Stimulated activated CD4-positive, alpha-beta T cell treated with anti-CD3 and anti-CD28 coated beads, Interleukin-4, amount 100 ng/mL, for 48 hours (primary cell): Measurements from ENCODE around the gene ACHE.

Experiments
- DNase-seq, 2 donors: peaks; one replicate each; pipeline ENCODE4 v3.0.0-alpha.2; 2020; ENCODE audit warnings: low read depth in 2 of 2

Gene ACHE

DNA sequence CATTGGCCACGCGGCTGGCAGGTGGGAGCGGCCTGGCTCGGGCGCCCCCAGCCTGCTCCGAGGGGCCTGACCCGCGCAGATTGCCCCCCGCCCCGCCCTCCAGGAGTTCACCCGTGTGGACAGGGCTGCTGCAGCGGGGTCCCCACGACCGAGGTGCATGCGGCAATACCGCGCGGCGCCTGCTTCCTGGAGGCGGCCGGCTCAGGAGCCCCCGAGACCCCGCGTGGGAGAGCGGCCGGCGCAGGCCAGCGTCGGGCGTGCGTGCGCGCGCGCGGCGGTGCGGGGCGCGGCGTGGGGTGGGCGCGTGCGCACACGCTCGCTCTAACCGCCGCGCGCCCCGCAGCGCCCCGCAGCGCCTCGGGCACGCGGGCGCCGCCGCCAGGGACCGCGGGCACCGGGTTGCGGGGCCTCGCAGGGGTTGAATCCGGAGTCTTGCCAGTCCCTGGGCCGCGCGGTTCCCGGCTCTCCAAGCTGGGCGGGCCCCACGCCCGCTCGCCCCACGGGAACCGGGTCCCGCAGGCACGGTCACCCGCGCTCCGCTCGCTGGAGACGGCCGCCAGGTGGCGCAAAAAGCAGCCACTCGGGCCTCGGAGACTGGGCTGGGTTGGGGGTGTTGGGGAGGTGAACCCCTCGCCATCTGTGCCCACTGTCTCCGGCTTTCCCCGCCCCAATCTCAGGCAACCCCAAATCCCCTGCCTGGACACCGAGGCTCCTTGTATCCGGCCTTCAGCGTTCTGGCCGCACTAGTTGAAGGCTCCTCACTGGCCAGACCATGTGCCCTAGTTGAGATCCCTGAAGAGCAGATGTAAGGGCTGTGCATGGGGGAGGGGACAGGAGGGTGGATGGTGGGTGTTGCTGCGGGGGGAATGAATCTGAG lies 1.3 kb upstream of the ACHE start:
- peak in 1 of 2 donors; percentile 63 for DNase-seq

DNA sequence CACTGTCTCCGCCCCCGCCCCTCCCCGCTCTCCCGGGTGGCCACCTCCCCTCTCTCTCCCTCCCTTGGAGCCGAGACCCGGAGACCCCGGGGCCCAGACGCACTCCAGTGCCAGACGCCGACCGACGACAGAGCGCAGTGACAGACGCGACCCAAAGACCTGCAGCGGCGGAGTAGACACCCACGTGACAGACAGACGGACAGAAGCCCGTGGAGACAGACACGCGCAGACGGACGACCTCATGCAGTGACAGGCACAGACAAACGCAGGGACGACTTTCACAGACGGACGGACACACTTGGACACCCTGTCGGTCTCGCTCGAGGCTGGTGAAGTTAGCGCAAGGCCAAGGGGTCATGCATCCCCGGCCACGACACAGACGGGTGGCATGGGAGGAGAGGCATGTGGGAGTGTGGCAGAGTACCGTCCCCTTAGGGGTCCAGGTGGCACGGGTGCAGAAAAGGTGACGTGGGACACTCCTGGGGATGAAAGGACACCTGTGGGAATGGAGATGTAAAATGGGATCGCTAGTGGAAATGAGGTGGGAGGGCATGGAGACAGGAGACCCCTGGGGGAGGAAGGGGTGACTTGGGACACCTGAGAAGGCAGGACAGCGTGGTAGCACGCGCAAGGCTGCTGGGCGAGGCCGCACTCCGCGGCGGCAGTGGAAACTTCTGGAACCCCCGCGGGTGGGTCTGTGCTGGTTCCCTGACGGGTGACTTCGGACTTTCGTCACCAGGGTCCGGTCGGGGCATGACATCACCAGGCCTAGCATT lies 456 bp upstream of the ACHE start:
- no peak for DNase-seq

DNA sequence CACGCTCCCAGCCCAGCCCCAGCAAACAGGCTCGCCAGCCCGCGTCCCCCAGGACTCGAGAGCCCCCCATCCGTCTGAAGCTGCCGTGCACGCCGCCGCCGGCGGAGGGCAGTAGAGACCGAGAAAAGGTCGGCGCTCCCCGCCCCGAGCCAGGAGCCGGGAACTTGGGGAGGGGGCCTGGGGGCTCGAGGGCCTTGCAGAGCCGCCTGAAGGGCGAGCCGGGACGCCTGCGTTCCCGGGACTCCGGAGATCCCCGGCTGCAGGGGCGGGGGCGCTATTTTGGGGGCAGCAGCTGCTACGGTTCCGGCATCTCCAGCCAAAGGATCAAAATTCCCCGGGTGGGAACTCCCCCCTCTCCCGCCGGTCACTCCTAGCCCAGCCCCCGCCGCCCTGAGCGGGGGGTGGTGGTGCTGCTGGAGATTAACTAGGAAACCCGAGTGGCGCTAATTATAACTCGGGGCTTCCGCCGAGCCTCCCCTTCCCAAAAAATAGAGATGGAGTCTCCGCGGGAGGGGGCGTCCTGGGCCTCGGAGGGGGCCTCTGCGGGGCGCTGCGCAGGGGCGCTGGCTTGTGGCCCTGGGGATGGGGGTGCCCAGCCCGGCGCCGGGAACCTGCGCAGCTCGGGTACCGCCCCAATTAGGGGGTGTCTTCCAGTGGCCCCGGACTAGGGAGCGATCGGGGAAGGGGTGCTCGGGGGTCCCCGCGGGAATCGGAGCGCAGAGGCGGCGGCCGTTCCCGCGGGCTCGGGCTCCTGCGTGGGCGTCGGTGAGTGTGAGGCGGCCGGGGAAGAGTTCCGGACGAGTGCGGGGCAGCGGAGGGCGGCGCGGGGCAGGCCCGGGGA lies 608 bp downstream of the ACHE start:
- DNase-seq = peak in 1 of 2 donors; percentile 51

DNA sequence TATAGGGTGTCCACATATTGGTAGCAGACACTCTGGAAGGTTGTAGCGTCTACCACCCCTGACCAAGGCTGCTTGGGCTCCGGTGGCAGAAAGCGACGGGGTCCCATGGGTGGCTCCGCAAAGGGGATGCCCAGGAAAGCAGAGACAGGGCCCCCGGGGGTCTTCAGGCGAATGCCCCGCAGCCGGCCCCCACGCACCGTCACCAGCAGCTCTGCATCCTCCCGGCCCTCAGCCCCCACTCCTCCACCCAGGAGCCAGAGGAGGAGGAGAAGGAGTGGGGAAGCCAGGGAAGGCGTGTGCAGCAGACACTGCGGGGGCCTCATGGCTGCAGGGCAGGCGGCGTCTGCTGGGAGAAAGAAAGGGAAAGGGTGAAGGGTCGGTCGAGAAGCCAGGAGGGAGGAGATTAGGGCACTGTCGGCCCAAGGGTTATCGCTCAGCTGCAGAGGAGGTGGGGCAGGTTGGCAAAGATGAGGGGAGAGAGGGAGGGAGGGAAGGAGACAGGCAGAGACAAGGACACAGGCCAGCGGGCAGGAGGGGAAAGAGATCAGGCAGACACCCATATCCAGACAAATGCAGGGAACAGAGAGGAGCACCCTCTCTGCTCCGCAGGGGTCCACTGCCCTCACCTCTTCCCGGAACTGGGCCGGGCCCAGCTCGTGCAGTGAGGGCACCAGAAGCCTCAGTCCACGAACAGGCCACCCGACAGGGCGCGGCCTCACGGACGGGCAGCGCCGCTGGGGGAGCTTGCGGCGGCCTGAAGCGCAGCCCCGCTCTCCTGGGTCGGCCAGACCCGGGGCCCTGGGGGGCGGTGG lies 1.6 kb downstream of the ACHE start:
- DNase-seq = no peak

DNA sequence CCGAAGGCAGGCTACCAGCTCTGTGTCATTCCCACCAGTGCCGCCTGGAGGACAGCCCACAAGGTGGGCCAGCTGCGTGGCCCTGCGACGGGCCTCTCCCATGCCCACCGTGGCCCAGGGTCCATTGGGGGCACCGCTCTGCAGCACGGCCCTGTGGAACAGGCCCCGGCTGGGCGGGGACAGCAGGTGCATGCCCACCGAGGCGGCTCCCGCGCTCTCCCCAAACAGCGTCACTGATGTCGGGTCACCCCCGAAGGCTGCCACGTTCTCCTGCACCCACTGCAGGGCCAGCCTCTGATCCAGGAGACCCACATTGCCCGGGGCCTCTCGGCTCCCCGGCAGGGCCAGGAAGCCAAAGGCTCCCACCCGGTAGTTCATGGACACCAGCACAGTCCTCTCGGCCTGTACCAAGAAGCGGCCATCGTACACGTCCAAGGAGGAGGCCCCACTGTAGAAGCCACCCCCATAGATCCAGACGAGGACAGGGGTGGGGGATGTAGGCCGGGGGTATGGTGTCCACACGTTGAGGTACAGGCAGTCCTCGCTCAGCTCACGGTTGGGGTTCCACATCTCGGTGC lies 2.3 kb downstream of the ACHE start:
- no peak for DNase-seq

DNA sequence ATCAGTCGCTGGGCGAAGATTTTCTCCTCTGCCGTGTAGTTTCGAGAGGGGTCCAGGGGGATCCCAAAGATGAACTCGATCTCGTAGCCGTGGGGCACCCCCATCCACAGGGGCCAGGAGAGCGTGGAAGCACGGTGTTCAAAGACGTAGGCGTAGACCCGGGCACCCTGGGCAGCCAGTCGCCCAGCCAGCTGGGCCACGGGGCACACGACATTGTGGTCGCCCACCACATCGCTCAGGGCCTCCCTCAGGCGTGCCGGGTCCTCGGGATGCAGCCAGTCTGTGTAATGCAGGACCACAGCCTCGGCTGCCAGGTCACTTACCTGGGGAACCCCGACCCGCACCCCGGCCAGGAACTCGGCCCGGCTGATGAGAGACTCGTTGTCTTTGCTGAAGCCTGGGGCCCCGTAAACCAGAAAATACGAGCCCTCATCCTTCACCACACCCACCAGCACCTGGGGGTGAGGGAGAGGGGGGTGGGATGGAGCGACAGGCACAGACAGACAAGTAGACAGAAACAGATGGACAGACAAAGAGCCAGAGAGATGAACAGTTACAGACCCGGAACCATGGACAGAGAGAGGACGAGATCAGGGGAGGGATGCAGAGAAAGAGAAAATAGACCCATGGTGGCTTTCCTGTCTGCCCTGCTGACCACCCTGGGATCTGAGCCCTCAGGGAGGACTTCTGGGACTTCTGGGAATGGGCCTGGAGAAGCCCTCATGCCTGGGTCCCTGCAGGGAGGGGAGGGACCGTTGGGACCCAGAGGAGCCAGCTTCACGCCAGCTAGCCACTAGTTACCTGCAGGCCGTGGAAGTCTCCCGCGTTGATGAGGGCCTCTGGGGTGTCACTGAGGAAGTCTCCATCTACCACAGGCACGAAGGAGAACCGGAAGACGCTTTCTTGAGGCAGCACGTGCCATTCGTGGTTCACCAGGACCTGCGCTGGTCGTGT lies 3.0 kb downstream of the ACHE start:
- no peak for DNase-seq

DNA sequence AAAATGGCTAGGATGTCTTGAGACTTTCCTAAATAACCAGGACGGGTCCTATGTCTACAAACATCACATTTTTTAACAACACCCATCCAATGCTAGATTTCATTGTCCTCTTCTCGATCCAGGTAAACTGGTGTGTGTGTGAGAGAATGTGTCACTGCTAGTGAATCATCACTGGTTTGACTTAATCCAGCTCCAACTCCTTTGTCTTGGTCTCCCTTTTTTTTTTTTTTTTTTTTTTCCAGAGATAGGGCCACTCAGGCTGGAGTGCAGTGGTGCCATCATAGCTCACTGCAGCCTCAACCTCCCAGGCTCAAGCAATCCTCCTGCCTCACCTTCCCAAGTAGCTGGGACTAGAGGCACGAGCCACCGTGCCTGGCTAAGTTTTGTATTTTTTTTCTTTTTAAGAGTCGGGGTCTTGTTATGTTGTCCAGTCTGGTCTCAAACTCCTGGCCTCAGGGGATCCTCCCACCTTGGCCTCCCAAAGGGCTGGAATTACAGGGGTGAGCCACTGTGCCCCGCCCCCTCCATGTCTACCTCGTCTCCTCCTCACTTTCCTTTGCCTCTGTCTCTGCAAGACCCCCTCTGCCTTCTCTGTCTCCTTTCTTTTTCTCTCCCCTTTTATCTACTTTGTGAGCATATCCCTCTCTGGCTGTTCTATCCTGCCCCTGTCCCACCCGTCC lies 4.0 kb downstream of the ACHE start:
- no peak for DNase-seq

DNA sequence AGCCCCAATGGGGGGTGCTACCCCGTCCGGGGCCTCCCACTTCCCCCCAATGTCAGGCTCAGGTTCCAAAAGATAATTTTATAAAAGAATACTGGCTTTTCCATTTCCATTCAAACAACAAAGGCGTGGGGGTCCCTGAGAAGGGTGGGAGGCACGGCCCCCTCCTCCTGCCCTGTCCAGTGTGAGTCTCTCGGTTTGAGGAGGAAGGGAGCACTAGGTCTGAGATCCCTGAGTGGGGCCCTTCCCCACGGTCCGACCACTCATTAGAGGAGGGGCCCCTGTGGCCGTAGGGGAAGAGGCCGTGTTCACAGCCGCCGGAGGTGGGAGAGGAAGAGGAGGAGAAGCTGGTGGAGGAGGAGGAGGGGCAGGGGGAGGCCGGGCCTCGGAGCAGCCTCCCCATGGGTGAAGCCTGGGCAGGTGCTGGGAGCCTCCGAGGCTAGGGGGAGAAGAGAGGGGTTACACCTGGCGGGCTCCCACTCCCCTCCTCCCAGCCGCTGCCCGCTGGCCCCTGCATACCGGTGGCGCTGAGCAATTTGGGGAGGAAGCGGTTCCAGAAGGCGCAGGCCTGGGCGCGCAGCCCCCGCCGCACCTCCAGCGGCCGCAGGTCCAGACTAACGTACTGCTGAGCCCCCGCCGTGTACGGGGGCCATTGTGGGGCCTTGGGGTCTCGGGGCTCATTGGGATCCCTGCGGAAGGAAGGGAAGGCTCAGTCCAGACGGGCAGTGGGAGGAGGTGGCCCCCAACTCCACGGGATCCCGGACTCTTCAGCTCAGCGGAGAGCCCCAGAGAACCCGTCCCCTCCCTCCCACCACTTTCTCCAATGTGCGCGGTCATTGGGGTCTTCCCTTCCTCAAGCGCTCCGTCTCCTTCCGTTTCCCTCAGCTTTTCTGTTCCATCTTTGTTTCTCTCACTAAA lies 4.8 kb downstream of the ACHE start:
- DNase-seq = no peak

DNA sequence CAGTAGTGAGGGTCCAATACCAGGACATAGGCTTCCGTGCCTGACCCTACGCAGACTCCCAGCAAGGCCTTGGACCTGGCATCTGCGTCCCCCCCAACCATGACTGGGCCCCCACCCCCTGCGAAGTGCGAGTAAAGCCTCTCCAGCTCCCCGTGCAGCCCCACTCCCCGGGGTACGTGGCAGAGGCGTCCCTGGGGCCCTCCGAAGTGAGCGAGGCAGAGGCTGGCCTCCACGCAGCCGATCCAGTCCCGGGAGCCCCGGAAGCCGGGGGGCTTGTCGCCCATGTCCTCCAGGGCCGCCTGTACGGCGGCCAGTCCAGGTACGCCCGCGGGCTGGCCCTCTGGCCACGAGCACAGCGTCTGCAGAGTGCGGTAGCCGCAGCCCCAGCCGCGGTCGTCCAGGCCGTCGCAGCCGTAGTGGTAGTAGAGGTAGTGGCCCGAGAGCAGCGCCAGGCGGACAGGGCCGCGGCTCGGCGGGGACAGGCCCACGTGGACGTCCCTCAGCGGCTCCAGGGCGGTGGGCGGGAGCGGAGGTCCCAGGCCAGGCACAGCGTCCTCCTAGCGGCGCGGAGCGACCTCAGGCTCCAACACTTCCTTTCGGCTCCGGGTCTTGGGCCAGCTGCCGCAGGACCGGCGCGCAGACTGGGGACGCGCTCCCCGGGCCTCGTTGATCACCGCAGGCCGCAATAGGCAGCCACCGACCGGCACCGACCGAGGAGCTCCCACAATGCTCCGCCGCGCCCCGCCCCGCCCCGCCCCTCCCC lies 6.5 kb downstream of the ACHE start, which contains the start of gene UFSP1:
TSS of gene UFSP1 (minus strand) at position 728 of the 763 bp plus-strand sequence. CDS start at position 284, 444 bp downstream.
- no peak for DNase-seq

DNA sequence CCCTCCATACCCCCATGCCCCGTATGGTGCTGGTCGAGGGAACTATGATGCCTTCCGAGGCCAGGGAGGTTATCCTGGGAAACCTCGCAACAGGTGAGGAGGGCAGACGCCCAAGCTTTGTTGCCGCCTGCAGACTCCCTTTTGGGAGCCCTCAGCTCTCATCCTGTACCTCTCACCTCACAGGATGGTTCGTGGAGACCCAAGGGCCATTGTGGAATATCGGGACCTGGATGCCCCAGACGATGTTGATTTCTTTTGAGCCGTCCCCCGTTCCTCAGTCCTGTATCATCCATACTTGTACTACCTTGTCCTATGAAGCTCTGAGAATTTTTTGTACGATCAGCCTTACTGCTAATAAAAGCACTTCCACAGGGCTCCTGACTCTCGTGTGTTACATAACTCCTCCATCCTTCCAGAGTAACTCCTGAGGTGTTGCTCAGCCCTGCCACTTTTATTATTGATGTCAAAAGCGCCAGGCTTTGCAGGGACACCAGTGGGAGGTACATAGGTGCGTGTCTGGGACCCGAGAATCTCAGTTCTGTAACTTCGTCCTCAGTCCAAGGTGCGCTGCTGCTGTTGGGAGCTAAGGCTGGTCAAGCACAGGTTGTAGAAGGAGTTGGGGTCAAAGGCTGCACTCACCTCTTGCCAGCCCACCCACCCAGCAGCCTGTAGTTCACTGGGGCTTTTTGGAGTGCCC lies 7.2 kb downstream of the ACHE start:
- no peak for DNase-seq

DNA sequence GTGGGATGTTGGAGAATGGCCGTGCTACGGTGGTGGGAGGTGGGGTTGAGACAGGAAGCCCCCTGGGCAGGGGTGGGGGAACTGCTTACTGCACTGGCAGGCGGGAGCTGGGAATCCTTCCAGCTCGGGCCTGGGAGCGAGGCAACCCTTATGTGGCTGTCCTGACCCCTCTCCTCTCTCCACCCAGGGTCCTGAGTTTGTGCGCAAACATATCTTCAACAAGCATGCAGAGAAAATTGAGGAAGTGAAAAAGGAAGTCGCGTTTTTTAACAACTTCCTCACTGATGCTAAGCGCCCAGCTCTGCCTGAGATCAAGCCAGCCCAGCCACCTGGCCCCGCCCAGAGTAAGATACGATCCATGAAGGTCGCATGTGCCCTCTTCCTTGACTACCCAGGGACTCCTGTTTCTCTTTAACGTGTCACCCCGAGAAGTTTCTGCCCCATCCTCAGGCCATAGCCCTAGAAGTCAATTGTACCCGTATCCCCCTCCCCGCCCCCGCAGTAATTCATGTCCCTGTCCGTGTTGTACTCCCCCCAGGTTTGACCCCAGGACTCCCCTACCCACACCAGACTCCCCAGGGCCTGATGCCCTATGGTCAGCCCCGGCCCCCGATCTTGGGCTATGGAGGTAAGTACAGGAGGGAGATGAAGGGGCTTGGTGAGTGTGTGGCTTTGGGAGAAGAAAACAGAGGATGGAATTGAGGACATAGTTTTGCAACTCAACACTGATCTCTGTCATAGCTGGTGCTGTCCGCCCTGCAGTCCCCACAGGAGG lies 8.0 kb downstream of the ACHE start:
- no peak for DNase-seq

DNA sequence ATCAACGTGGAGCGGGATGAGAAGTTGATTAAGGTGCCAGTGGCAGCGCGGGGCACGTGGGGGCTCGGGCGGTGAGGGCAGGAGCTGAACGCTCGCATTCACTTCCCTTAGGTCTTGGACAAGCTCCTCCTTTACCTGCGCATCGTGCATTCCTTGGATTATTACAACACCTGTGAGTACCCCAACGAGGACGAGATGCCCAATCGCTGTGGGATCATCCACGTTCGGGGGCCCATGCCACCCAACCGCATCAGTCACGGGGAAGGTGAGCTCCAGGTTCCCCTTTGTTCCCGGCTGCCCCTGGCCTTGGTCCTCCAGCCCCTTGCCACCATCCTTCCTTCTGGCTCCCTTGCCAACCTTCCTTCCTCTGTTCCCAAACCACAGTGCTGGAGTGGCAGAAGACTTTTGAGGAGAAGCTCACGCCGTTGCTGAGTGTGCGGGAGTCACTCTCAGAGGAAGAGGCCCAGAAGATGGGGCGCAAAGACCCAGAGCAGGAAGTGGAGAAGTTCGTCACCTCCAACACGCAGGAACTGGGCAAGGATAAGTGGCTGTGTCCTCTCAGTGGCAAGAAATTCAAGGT lies 8.7 kb downstream of the ACHE start:
- no peak for DNase-seq

DNA sequence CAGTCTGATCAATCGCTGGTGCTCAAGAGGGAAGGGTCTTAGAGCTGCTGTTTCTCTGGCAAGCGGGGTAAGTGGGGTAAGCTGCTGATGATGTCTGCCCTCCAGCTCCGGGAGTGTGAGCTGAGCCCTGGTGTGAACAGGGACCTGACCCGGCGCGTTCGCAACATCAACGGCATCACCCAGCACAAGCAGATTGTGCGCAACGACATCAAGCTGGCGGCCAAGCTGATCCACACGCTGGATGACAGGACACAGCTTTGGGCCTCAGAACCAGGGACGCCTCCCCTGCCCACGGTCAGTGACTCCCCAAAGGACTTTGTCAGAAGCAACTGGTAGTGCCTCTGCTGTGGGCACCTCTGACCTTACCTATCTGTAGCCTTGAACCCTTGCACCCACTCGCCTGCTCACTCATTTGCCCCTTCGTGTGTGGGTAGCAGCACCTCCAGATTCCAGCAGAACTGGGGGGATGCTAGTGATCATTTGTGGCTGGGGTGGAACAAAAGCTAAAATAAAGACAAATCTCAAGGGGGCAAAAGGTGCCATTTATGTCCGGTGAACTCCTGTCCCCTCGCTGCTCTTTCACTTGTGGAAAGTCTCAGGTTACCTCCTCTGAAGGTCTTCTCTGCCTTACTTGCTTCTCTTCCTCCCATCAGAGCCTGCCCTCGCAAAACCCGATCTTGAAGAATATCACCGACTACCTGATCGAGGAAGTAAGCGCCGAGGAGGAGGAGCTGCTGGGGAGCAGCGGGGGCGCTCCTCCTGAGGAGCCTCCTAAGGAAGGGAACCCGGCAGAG lies 9.3 kb downstream of the ACHE start:
- no peak for DNase-seq

DNA sequence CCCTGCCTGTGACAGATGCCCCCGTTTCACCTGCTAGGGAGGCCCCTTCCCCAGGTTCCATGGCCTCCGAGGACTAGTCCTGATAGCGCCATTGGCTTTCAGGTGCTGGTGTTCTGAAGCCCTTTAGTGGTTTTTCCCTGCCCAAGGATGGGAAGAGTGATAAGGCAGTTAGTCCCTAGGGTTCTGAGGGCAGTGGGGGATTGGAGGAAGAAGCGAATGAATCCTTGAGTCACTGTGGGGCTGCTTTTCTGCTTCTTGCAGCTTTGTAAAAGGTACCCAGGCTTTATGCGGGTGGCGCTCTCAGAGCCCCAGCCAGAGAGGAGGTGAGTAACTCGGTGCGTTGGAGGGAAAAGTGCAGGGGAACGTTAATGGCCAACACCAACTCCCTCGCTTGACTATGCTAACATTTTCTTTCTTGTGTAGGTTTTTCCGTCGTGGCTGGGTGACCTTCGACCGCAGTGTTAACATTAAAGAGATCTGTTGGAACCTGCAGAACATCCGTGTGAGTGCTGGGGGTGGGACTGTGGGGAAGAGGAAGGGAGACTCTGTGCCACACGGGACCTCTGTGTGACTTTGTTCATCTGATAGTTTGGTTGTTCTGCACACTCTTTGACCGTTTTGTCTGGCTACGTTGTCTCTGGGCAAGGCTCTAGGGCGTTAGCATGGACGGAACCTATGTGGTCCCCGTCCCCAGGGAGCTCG lies 10.1 kb downstream of the ACHE start:
- DNase-seq = no peak
